Measurements from ENCODE around the gene HTR6.
"Not testable (repeated sequence)": the region's sequence is repeated elsewhere in the genome, so short reads cannot be mapped to it uniquely, and the experiment has no call there.

Gene HTR6

DNA sequence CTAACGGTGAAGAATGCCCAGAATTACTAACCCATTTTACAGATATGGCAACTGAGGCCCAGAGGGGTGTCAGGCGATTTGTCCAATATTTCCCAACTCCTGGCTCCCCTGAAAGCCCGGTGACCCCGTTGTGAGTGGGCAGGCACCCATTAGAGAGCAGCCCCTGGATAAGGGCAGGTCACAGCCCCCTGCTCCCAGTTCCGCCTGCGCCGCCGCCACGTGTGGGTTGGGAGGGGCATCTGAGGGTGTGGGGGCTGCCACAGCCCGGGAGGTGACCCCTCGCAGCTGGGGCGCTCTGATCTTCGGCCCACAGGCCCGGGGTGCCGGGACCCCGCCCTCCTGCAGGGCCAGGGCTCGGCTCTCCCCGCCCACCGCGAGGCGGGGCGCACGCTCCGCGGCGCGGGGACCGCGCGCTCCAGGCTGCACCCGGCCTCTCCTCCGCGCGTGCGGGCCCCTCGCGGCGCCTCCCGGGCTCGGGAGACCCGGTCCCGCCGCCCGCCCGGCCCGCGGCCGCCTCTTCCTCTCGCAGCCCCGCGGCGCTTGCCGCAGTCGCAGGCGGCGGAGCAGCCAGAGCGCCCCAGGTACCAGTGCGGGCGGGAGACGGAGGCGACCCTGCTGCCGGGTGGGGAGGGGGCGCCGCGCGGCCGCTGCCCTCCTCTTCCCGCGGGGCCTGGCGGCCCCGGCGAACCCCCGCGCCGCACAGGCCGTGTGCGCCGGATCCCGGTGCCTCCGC is at the start of gene HTR6:
TSS of gene HTR6 (plus strand) at position 423 of the 733 bp plus-strand sequence. CDS start 879 bp downstream, outside the sequence.
- DNase-seq = peak; percentile 51

DNA sequence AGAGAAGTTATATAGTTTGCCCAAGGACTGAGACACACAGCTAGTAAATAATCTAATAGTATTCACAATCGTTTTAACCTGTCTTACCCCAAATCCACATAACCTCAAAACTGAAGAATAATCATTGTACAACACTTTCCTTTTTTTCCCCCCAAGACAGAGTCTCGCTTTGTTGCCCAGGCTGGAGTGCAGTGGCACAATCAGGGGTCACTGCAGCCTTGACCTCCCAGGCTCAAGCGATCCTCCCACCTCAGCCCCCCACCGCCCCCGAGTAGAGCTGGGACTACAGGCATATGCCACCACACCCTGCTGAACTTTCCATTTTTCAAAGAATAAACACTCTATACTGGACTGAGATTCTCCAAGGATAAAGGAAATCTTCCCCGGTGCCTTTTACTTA is 49.2 kb upstream of the HTR6 start:
- no peak for DNase-seq

DNA sequence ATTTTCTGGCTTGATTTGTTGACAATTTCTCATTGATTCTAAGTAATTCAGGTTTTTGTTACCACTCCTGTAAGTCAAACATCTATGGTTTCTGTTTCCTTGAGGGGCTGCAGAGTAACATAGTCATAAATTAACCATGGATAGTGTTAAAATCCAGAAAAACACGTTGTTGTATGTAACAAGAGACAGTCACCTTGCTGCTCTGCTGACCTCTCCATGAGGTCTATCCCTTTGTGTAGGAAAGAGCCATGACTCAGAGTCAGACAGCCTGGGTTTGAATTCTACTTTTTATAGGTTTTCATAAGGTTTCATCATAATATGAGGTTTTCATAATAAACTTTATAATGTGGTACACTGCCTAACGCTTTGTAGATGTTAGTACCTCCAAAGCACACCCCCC is 48.2 kb upstream of the HTR6 start:
- DNase-seq = no peak

DNA sequence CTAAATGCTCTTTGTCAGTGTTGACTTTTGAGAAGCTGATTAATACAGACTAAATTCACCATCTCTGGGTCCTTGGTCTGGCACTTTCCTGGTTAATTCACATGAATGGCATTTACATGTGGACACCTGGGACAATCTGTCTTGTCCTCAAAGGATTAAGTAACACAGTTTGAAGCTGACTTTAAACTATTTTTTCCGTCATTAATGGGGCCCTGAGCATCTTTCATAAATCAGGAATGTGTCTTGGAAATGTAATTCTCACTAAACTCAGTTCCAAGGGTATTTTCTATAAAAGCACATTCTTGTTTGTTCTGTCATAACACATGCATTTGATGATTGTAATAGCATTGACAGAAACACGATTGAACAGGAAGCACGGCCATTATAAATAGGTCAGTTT is 47.3 kb upstream of the HTR6 start:
- no peak for DNase-seq

DNA sequence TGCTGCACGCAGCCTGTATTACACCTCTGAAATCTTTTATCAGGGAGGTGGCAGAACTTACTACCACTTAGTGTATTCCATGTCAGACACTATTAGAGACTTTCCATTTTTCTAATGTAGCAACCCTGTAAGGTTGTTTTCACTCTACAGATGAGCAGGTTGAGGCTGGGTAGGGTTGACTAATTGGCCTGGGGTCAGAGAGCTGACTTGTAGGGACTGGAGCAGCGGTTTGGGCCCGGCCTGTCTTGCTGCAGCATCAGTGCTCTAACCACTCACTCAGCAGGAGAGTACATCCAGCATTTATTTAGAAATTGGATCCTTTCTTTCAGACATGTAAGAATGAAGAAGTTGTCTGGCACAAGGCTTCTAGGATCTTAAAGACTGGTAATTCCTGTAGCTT is 46.2 kb upstream of the HTR6 start:
- DNase-seq = no peak

DNA sequence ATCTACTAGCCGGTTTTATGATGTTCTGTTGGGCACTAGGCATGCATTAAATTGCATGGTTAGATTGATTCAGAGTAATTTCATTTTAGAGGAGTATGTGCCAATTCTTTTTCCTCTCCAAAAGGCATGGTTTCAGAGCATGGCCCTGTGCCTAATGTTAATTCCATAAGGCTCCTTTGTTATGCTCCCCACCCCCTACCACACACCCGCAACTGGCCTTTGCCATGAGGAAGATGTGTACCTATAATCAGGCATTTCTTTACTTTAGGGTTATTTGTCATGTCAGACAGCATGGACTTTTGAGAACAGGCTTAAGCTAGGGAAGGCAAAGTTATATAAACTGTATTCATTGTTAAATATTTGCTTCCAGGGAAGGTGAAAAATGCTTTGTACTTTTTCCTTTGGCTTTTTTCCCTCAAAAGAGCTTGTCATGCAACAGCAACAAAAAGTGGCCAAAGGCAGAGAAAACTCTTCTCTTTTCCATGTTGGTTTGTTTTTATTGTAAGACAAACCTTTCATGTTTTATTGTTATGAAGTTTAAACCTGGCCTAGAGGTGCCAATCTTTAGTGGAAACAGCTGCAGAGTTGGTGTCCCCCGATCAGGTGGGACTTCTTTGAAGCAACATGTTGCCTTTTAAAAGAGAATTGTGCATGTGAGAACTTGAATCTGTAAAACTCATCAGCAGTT is 44.8 kb upstream of the HTR6 start:
- DNase-seq = no peak

DNA sequence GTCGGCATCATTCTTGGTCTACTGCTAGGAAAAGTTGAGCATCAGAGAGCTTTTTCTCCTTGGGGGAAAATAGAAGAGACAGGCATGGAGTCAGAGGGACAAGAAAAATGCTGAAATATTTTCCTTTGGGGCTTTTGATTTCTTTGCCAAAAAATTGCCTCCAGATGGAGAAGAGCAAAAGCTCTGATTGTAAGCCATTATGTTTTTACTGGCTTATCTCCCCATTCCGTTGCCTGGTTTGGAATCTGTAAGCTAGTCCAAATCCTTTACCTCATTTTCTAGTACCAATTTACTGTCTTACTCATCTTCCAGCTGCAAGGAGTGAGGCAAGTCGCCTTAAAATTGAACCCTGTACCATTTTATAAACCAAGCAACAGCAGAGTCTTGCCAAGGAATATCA is 43.9 kb upstream of the HTR6 start:
- no peak for DNase-seq

DNA sequence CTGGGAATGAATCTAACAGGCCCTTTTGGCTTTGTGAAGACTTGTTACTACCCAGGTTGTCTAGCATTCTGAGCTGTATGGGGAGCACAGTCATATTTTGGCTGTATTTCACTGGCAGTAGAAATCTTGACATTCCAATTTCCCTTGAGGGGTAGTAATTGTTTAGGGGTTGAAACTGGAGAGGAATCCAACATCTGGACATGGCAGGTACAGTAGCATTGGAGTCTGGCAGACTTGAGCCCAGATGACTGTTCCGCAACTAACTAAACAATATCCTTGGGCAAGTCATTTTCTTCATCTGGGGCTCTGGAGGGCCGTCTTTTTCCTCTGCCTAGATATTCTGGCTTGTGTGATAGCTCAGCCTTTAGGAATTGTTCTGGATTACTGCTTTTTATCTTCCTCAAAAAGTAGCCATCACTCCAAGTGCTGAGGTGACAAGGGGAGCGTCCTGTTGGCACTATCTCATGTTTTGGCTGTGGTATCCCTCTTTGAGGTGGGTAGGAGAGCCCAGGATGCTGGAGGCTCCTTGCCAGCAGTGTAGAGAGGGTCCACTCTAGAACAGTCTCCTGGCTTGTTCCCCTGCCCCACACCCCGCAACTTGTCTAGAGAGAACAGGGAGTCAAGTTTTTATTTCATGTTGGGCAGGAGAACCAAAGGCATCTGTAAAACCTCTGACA is 43.3 kb upstream of the HTR6 start:
- DNase-seq = no peak

DNA sequence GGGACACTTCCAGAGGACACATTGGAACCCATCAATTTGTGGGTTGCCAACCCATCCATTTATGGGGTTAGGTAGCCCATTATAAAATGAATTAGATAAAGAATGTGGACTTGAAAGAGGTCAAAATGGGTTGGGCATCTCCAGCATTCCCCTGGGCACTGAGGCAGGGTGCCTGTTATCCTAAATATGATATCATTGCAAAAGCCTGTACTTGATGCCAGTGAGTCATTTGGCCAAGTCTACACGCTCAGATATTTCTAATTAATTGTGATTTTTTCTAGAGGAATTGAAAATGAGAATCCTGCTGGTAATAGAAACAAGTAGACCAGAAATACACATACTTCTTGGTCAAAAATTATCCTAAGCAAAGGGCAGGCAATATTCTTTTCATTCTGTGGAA is 42.5 kb upstream of the HTR6 start:
- DNase-seq = no peak

DNA sequence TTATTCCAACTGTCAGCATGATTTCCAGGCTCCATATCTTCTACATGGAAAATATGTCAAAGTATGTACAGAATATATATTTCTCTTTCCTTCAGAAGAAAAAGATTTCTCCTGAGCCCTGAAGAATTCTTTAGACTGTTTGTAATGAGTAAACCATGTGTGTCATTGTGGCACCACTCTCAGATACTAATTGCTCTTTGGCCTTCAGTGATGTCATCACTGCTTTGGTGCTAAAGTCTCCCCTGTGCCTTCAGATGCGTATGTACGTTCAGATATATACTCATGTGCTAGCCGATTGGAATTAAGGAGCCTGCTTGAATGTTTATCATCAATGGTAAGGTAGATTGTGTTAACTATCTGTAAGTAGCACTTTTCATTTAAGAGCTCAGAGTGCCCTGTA is 41.2 kb upstream of the HTR6 start:
- DNase-seq = no peak

DNA sequence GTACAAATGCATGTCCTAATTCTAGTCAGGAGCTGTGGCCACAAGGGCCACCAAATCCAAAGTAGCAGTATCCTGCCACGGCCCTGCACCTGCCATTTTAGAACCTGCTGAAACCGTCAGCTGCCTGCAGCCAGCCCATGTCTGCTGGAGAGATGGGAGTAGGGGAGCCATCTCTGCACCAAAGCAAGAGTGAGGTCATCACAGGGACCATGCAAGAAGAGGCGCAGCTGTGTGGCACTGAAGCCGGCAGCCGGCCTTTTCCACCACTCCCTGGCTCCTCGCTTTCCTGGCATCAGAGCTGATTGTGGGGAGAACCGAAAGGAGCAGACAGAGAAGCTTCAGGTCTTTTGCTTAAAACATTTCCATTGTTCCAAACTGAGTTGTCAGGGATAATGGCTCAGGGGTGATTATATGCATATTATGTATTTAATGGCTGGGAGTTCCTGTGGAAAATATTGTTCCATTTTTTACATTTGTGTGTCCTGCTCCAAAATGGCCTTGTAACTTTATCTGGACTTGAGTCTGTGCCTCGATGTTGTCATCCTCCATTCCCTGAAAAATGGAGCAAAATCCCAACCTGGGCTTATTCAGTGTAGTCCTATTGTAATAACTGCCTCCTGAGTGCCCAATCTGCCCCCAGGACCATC is 39.3 kb upstream of the HTR6 start:
- no peak for DNase-seq

DNA sequence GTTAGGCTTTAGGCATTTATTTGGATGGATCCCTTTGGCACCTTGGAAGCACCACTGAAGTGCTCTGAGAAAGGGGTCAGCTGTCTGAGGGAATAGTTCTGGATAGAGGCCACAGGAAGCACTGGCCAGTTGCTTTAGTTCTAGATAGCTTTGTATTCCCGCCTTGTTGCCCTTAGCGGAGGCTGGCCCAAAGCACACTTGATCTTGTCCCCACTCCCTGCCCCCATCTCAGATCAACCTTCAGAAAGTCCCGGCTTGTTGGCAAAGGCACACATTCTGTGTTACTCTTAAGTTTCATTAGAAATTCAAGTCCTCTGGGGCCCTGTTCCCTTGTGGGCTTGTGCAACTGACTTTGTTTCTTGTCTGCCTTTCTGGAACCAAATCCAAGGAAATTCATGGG is 35.8 kb upstream of the HTR6 start:
- DNase-seq = no peak

DNA sequence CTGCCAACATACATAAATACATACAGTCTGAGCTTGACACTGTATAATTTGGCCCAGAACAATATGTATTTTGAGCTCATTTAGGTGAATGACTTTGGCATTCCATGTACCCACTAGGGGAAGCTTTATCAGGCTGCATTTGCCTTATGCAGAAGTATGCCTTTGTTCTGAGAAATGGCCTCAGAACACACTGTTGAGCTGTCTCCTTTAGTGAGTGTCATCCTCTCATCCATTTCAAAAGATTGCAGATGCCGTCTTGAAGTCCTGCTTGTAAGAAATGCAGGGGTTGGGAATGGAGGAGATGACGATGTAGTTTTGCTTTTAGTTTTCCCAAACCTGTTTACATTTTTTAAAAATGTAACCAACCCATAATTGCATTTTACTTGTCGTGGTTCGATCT is 35.3 kb upstream of the HTR6 start:
- DNase-seq = no peak

DNA sequence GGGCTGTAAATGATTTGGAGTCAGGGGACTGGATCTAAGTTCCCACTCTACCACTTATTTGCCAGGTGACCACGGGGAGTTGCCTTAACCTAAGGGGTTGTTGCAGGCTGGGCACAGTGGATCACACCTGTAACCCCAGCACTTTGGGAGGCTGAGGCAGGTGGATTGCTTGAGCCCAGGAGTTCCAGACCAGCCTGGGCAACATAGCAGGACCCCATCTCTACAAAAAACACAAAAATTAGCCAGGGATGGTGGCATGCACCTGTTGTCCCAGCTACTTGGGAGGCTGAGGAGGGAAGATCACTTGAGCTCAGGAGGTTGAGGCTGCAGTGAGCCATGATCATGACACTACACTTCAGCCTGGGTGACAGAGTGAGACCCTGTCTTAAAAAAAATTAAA is 34.5 kb upstream of the HTR6 start:
- not testable (repeated sequence) for DNase-seq

DNA sequence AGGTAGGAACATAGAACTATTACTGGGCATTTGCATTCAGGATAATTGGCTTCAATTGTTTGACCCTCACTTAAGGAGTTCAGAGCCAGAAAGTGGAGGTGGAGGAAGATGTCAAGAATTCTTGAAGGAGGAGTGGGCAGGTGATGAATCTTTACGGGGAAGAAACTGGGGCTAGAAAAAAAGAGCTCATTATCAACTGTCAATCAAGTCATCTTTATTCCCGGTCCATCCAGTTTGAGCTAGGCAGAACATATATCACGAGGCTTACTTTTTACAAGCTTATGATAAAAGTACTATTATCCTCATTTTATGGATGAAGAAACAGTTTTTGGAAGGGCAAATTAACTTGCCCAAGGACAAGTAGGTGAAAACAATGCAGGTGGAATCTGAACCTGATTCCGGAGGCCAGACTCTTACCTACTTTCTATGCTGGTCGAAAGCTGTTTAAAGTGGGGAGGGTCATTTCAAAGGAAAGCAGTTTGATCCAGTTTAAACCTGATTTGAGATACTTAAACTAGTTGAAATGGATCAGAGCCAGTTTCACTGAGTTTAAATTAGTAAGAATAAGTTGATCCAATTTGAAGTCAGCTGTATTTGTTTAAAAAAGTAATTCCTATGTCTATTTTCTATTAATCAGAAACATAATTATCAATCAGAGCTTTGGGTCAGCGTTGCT is 33.8 kb upstream of the HTR6 start:
- DNase-seq = no peak

DNA sequence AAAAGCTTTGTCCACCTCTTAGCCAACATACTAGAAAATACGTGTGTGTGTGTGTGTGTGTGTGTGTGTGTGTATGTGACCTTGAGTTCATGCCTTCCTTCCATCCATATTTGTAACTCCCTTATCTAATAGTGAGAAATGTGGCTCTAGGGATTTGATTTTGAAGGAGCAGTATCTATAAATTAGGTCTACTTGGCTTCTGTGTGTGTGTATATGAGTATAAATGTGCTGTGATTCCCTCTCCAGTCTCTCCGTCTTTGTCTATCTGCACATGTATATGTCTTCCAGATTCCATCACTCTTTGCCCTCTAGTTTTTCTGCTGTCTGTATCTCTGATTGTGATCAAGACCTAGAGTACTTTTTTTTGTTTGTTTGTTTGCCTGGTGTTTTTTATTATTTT is 32.5 kb upstream of the HTR6 start:
- DNase-seq = no peak

DNA sequence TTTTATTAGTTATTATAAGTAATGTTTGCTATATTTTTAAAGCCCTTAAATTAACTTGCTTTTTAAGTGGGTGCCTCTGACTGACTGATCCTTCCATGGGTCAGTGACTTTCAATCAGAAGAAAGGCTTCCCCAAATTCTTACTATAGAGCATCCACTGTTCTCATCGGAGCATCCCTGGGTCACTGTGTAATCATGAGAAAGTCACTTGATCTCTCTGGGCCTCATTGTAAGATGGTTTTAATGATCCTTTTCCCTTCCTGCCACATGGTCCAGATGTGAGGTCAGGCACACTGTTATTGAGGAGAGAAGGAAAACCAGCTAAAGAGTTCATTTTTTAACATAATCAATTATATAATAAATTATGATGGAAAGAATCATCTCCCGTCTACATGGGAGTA is 31.6 kb upstream of the HTR6 start:
- DNase-seq = no peak

DNA sequence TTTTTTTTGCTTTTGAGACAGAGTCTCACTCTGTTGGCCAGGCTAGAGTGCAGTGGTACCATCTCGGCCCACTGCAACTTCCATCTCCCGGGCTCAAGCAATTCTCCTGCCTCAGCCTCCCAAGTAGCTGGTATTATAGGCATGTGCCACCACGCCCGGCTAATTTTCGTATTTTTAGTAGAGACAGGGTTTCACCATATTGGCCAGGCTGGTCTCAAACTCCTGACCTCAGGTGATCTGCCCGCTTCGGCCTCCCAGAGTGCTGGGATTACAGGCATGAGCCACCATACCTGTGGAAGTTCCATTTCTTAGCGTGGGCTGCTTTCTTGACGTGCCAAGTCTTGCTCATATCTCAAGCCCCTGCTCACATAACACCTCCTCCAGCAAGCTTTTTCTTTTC is 29.6 kb upstream of the HTR6 start:
- DNase-seq = not testable (repeated sequence)

DNA sequence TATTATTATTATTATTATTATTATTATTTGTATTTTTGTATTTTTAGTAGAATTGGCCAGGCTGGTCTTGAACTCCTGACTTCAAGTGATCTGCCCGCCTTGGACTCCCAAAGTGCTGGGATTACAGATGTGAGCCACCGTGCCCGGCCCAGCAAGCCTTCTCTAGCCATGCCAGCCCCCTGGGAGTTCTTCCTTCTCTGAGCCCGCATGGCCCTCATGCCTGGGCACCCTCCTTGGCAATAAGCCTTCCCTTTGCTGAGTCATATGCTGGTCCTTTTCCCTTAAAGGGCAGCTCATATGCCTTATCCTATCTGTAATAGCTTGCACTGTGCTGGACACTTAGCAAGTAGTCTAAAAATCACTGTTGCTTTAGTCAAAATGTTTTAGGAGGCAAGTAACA is 29.0 kb upstream of the HTR6 start:
- DNase-seq = no peak

DNA sequence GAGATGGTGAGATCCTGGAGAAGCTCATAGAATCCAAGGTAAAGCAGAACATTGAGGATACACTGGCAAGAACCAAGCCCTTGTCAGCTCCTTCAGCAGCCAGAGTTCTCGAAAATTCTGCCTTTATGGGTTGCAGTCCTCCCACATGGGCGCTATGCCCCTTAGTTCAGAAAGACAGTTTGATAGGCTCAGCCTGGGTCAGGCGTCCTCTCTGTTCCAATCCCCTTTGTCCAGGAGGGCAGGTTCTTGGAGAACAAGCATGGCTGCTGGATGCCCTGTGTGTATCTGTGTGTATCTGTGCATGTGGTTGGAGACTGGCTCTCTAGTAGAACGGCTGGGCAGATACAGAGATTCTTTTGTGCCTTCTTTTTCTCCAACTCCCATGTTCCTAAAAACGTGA is 28.6 kb upstream of the HTR6 start:
- DNase-seq = no peak

DNA sequence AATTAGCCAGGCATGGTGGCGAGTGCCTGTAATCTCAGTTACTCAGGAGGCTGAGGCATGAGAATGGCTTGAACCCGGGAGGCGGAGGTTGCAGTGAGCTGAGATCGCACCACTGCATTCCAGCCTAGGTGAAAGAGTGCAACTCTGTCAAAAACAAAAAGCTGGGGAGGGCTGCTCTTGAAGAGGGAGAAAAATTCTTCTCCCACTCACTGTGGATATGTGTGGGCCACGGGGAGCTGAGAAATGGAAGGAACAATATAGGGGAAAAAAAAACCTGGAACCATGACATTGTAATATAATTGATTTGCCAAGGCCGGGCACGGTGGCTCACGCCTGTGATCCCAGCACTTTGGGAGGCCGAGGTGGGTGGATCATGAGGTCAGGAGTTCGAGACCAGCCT is 27.9 kb upstream of the HTR6 start:
- not testable (repeated sequence) for DNase-seq

DNA sequence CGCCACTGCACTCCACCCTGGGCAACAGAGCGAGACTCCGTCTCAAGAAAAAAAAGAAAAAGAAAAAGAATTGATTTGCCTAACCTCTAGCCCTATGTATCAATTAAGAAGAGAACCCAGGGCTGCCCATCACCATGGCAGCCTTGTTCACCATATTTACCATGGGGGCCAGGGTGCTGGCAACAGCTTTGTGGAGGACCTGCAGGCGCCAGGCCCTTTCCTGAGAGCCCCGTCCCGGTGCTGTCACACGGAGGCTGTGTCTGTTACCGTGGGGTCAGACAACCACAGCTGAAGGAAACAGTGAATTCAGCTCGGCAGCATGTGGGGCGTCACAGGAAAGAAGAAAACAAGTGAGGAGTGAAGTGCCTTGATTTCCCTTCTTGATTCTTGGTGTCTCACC is 27.1 kb upstream of the HTR6 start:
- no peak for DNase-seq

DNA sequence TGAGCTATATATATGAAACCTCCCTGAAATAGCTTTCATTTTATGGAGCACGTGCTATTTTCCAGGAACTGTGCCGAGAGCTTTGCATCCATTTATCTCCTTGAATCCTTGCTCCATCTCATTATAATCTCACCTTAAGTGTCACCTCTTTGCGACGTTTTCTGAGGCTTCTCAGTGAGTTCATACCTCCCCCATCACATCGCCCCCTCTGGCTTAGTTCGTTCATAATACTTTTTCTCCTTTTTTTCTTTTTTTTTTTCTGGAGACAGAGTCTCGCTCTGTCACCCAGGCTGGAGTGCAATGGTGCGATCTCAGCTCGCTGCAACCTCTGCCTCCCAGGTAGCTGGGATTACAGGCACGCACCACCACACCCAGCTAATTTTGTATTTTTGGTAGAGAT is 25.4 kb upstream of the HTR6 start:
- DNase-seq = not testable (repeated sequence)

All from activated CD4-positive, alpha-beta T cell treated with anti-CD3 and anti-CD28 coated beads for 48 hours (primary cell).